PC-3 (cell line): ENCODE results near the gene TBC1D32. TPM values are rescaled to one million over a fixed set of nuclear protein-coding genes. Genes with fewer than 3 reads are reported as not detected.

Experiments
- ATAC-seq: fragments of 200-7000 bp; cut with Tn5 transposase; 2 replicates; pipeline ENCODE4 v1.9.1; 2020; ENCODE audit warnings: mild to moderate bottlenecking, moderate library complexity
- BruUV-seq: library from RNA; stranded (reverse); fragments of 400-500 nt; replicated peaks from 2 replicates; lab custom pipeline; 2021; lab: Mats Ljungman, UMichigan
- CTCF ChIA-PET: fragments of 300-600 bp; sonication (Branson Sonifier 250); formaldehyde crosslinking; loops from one replicate; lab custom pipeline; 2022; ENCODE audit warnings: antibody characterized with exemption; lab: Charles Lee
- POLR2A ChIA-PET: fragments of 300-600 bp; sonication (Branson Sonifier 250); formaldehyde crosslinking; loops from one replicate; lab custom pipeline; 2022; ENCODE audit warnings: antibody characterized with exemption; ENCODE audit not compliant: unreplicated experiment; lab: Charles Lee
- DNase-seq: peaks from one replicate; pipeline ENCODE4 v3.0.0-alpha.2; 2015
- H2AFZ ChIP-seq: fragments of 300-600 bp; sonication (generic); 2 replicates; pipeline ENCODE4 v1.6.0; 2016; ENCODE audit warnings: antibody characterized with exemption, low read length
- H3F3A ChIP-seq: fragments of 300-600 bp; sonication (generic); one replicate; pipeline ENCODE4 v1.6.0; 2017; ENCODE audit warnings: antibody characterized with exemption, low read length, control low read depth, mild to moderate bottlenecking; ENCODE audit not compliant: unreplicated experiment
- H3K27ac ChIP-seq: fragments of 300-600 bp; sonication (generic); 2 replicates; pipeline ENCODE4 v1.5.1; 2016; ENCODE audit warnings: mild to moderate bottlenecking, low read length
- H3K27me3 ChIP-seq: fragments of 300-600 bp; sonication (generic); 2 replicates; pipeline ENCODE4 v1.6.1; 2016; ENCODE audit warnings: low read length, mixed read lengths
- H3K36me3 ChIP-seq: fragments of 300-600 bp; sonication (generic); 2 replicates; pipeline ENCODE4 v1.6.1; 2016; ENCODE audit warnings: low read depth, mixed run types, low read length, mixed read lengths
- H3K4me1 ChIP-seq: fragments of 300-600 bp; sonication (generic); 2 replicates; pipeline ENCODE4 v1.5.1; 2016; ENCODE audit warnings: low read length; ENCODE audit not compliant: insufficient read depth
- H3K4me2 ChIP-seq: fragments of 300-600 bp; sonication (generic); 2 replicates; pipeline ENCODE4 v1.6.0; 2016; ENCODE audit warnings: low read length
- H3K4me3 ChIP-seq: fragments of 300-600 bp; sonication (generic); 2 replicates; pipeline ENCODE4 v1.5.1; 2016; ENCODE audit warnings: mild to moderate bottlenecking, low read length, mixed read lengths
- H3K79me2 ChIP-seq: fragments of 300-600 bp; sonication (generic); 2 replicates; pipeline ENCODE4 v1.6.1; 2017; ENCODE audit warnings: low read length, mixed read lengths
- H3K9ac ChIP-seq: fragments of 300-600 bp; sonication (generic); 2 replicates; pipeline ENCODE4 v1.6.0; 2016; ENCODE audit warnings: mild to moderate bottlenecking, low read length
- H3K9me2 ChIP-seq: fragments of 300-600 bp; sonication (generic); replicated peaks from 2 replicates; pipeline ENCODE4 v1.6.1; 2016; ENCODE audit warnings: mixed run types, low read length, mixed read lengths
- H3K9me3 ChIP-seq: fragments of 300-600 bp; sonication (generic); 2 replicates; pipeline ENCODE4 v1.6.1; 2016; ENCODE audit warnings: low read length, mixed read lengths
- H4K20me1 ChIP-seq: fragments of 300-600 bp; sonication (generic); 2 replicates; pipeline ENCODE4 v1.6.1; 2016; ENCODE audit warnings: low read length, mixed read lengths
- CTCF ChIP-seq: fragments of 300-600 bp; sonication (generic); conservative IDR thresholded peaks from 2 replicates; pipeline ENCODE4 v1.5.1; 2017; ENCODE audit warnings: antibody characterized with exemption, low read depth, mild to moderate bottlenecking, low read length
- EZH2 ChIP-seq: fragments of 300-600 bp; sonication (generic); IDR thresholded peaks from one replicate; pipeline ENCODE4 v1.6.1; 2017; ENCODE audit warnings: antibody characterized with exemption, mild to moderate bottlenecking, low read length; ENCODE audit not compliant: unreplicated experiment
- EZH2phosphoT487 ChIP-seq: fragments of 300-600 bp; sonication (generic); IDR thresholded peaks from 2 replicates; pipeline ENCODE4 v1.6.1; 2018; ENCODE audit warnings: mild to moderate bottlenecking, antibody characterized with exemption, low read length, borderline replicate concordance
- intact Hi-C: fragments of 100-400 bp; cut with micrococcal nuclease; formaldehyde crosslinking; loops from 2 replicates; pipeline ENCODE4 v1.9.0; 2023
- total RNA-seq: library from RNA; depleted of rRNA; stranded (reverse); fragments of >200 nt; gene quantifications from 2 replicates; pipeline ENCODE4 v1.2.3, GENCODE V29; 2014

The TBC1D32 gene
- total RNA-seq, 1 experiment from 2014 or later = 2.7 TPM

GRCh38 chr6:121339639-121340226 lies 5.5 kb upstream of the TBC1D32 start:
- intact Hi-C loops = no loop called here

GRCh38 chr6:121338956-121339355 lies 4.7 kb upstream of the TBC1D32 start:
- intact Hi-C loops = no loop called here
- BruUV-seq = no TSS peak

More at GRCh38 chr6:121339639-121340226, 5.5 kb upstream of the TBC1D32 start:
- no peak for TF ChIP-seq EZH2phosphoT487
- no peak for TF ChIP-seq EZH2
- TF ChIP-seq CTCF = no peak
- POLR2A ChIA-PET = no interaction called here
- Histone ChIP-seq H4K20me1 (no peaks in the 10 kb centered on the region), H3K79me2 (no peaks in the 10 kb centered on the region), H3F3A (no peaks in the 10 kb centered on the region), H3K4me3 (no peak overlapping the region), H3K36me3 (no peaks in the 10 kb centered on the region), H2AFZ (no peak overlapping the region), H3K9me3 (no peaks in the 10 kb centered on the region), H3K4me2 (no peak overlapping the region), H3K9ac (no peak overlapping the region), H3K4me1 (peaks cover 7% of the 10 kb centered on the region; the same call in 1 of the 2 replicates), H3K9me2 (no peaks in the 10 kb centered on the region), H3K27me3 (no peaks in the 10 kb centered on the region), H3K27ac (no peak overlapping the region)
- DNase-seq (no peak), ATAC-seq (no peak)
- BruUV-seq = no TSS peak
- CTCF ChIA-PET = no interaction called here

More at GRCh38 chr6:121338956-121339355, 4.7 kb upstream of the TBC1D32 start:
- H3K9ac ChIP-seq = no peak overlapping the region
- no peak for DNase-seq
- H3F3A ChIP-seq = no peaks in the 10 kb centered on the region
- no peak overlapping the region for H2AFZ ChIP-seq
- H3K27ac ChIP-seq = no peak overlapping the region
- peaks cover 9% of the 10 kb centered on the region; the same call in 1 of the 2 replicates for H3K4me1 ChIP-seq
- no peak overlapping the region for H3K4me3 ChIP-seq
- no peaks in the 10 kb centered on the region for H3K27me3 ChIP-seq
- no peak overlapping the region for H3K4me2 ChIP-seq
- ChIA-PET POLR2A (no interaction called here), CTCF (no interaction called here)
- TF ChIP-seq EZH2phosphoT487 (no peak), CTCF (no peak)
- ATAC-seq = no peak
- H4K20me1 ChIP-seq = no peaks in the 10 kb centered on the region
- no peaks in the 10 kb centered on the region for H3K9me2 ChIP-seq
- no peaks in the 10 kb centered on the region for H3K36me3 ChIP-seq
- H3K9me3 ChIP-seq = no peaks in the 10 kb centered on the region
- no peaks in the 10 kb centered on the region for H3K79me2 ChIP-seq
